DOHH2 (cell line): Measurements from ENCODE around the gene GALNT18.

ENCODE experiments used
- H3F3A ChIP-seq: fragments of 200-600 bp; sonication (generic), shearing (Covaris generic); 2 replicates; pipeline ENCODE4 v1.6.0; 2016; ENCODE audit warnings: antibody characterized with exemption, mild to moderate bottlenecking; ENCODE audit not compliant: control insufficient read depth, insufficient read depth
- H3K27ac ChIP-seq: fragments of 200-600 bp; sonication (generic); 2 replicates; pipeline ENCODE4 v1.5.1; 2014; ENCODE audit warnings: low read depth, mild to moderate bottlenecking, low read length, moderate library complexity
- H3K27me3 ChIP-seq: fragments of 200-600 bp; sonication (generic); 2 replicates; pipeline ENCODE4 v1.6.1; 2014; ENCODE audit warnings: mild to moderate bottlenecking, low read length, mixed read lengths; ENCODE audit not compliant: control insufficient read depth
- H3K36me3 ChIP-seq: fragments of 200-600 bp; sonication (generic); 2 replicates; pipeline ENCODE4 v1.6.1; 2014; ENCODE audit warnings: mild to moderate bottlenecking, low read length, moderate library complexity, mixed read lengths; ENCODE audit not compliant: control insufficient read depth
- H3K4me1 ChIP-seq: fragments of 200-600 bp; sonication (generic); 2 replicates; pipeline ENCODE4 v1.6.1; 2014; ENCODE audit warnings: mild to moderate bottlenecking, low read length, mixed read lengths; ENCODE audit not compliant: control insufficient read depth
- H3K4me2 ChIP-seq: fragments of 200-600 bp; sonication (generic); 2 replicates; pipeline ENCODE4 v1.6.0; 2014; ENCODE audit warnings: mild to moderate bottlenecking, low read length, moderate library complexity
- H3K4me3 ChIP-seq: fragments of 200-600 bp; sonication (generic); 2 replicates; pipeline ENCODE4 v1.5.1; 2014; ENCODE audit warnings: mild to moderate bottlenecking, low read length, mixed read lengths
- H3K79me2 ChIP-seq: fragments of 200-600 bp; sonication (generic); 2 replicates; pipeline ENCODE4 v1.6.1; 2014; ENCODE audit warnings: mild to moderate bottlenecking, low read length, mixed read lengths; ENCODE audit not compliant: control insufficient read depth
- H3K9me2 ChIP-seq: fragments of 200-600 bp; sonication (generic); replicated peaks from 2 replicates; pipeline ENCODE4 v1.6.1; 2014; ENCODE audit warnings: mild to moderate bottlenecking, low read length, mixed read lengths; ENCODE audit not compliant: control insufficient read depth
- H3K9me3 ChIP-seq: fragments of 200-600 bp; sonication (generic); 2 replicates; pipeline ENCODE4 v1.6.1; 2014; ENCODE audit warnings: antibody characterized with exemption, low read length, mixed read lengths; ENCODE audit not compliant: control insufficient read depth, insufficient read depth
- H4K20me1 ChIP-seq: fragments of 200-600 bp; sonication (generic); 2 replicates; pipeline ENCODE4 v1.6.0; 2014; ENCODE audit warnings: low read depth, mild to moderate bottlenecking, antibody characterized with exemption, low read length, moderate library complexity; ENCODE audit not compliant: control insufficient read depth, insufficient read depth
- CTCF ChIP-seq: fragments of 200-600 bp; sonication (generic); IDR thresholded peaks from one replicate; pipeline ENCODE4 v1.5.1; 2014; ENCODE audit warnings: antibody characterized with exemption, mild to moderate bottlenecking, low read depth, low read length; ENCODE audit not compliant: poor library complexity, severe bottlenecking
- EZH2phosphoT487 ChIP-seq: fragments of 200-600 bp; sonication (generic); IDR thresholded peaks from 2 replicates; pipeline ENCODE4 v1.6.1; 2017; ENCODE audit warnings: borderline replicate concordance, mild to moderate bottlenecking, antibody characterized with exemption, low read length, moderate library complexity, mixed read lengths

The GALNT18 gene

DNA sequence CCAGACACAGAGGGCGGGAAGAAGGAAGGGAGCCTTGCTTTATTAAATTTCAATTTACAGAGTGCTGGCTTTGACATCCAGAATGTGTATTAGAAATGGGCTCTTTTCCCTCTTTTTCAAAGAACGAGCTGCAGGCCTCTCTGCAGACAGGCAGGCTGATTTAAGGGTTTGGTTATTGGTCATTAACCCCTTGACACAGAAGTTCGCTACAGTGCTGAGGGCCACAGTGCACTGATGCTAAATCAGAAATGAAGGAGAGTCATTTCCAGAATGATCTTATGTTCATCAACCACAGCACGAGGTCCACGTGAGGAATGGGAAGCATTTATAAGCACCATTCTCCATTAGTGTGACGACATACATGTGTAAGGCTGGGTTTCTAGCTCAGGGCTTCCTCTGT, 320.6 kb downstream of the GALNT18 start:
- Histone ChIP-seq H3K27me3 (peaks cover 8% of the 10 kb centered on the region; the same call in 1 of the 2 replicates), H3K9me3 (no peaks in the 10 kb centered on the region), H3K4me3 (no peak overlapping the region), H3K4me2 (no peak overlapping the region), H3K27ac (no peak overlapping the region), H3K36me3 (no peaks in the 10 kb centered on the region), H4K20me1 (no peaks in the 10 kb centered on the region), H3K9me2 (no peaks in the 10 kb centered on the region), H3K79me2 (no peaks in the 10 kb centered on the region), H3K4me1 (no peaks in the 10 kb centered on the region), H3F3A (no peaks in the 10 kb centered on the region)
- TF ChIP-seq CTCF (no peak), EZH2phosphoT487 (no peak)

GRCh38 chr11:11297578-11297977, 324.2 kb downstream of the GALNT18 start:
- TF ChIP-seq CTCF (no peak), EZH2phosphoT487 (no peak)
- Histone ChIP-seq H3K79me2 (no peaks in the 10 kb centered on the region), H3K4me1 (no peaks in the 10 kb centered on the region), H3K36me3 (no peaks in the 10 kb centered on the region), H3K9me3 (no peaks in the 10 kb centered on the region), H3K4me2 (no peak overlapping the region), H3K9me2 (no peaks in the 10 kb centered on the region), H3K4me3 (no peak overlapping the region), H3K27me3 (peaks cover 8% of the 10 kb centered on the region; the same call in 1 of the 2 replicates), H3F3A (no peaks in the 10 kb centered on the region), H3K27ac (no peak overlapping the region), H4K20me1 (no peaks in the 10 kb centered on the region)

DNA sequence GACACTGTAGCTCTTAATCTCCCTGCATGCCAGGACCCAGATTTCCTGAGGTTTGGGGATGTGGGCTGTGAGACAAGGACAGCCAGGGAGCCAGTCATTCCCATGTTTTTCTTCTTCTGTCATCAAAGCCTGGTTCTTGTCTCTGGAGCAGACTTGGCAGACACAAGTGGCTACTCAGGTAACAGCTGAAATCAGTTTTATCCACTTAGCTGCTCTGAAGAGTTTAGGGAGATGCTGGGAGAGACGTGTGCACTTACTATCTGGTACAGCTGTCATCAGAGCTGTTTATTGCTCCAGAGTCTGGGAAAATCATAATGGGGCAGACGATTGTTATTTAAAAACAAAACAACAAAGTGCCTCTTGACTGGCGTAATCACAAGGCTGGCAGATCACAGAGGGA, 325.4 kb downstream of the GALNT18 start:
- Histone ChIP-seq H3F3A (no peaks in the 10 kb centered on the region), H3K4me3 (no peak overlapping the region), H3K36me3 (no peaks in the 10 kb centered on the region), H3K27me3 (peaks cover 7% of the 10 kb centered on the region; the same call in 1 of the 2 replicates), H4K20me1 (no peaks in the 10 kb centered on the region), H3K9me2 (no peaks in the 10 kb centered on the region), H3K4me2 (no peak overlapping the region), H3K27ac (no peak overlapping the region), H3K9me3 (no peaks in the 10 kb centered on the region), H3K4me1 (no peaks in the 10 kb centered on the region), H3K79me2 (no peaks in the 10 kb centered on the region)
- no peak for TF ChIP-seq EZH2phosphoT487
- TF ChIP-seq CTCF = no peak

DNA sequence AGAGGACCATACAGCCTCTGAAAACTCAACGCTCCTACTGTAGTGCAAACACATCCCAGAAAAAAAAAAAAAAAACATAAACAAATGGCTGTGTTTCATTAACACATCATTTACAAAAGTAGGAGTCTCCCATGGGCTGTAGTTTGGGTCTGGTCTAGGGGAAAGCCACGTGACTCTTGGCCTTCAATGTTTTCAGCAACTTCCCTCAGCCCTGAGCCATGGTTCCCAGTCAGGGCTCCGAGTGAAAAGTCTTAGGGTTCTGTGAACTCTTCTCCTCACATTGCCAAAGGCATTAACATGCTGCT, 327.3 kb downstream of the GALNT18 start:
- no peaks in the 10 kb centered on the region for H3F3A ChIP-seq
- H3K4me1 ChIP-seq = no peaks in the 10 kb centered on the region
- H3K27ac ChIP-seq = no peak overlapping the region
- H3K36me3 ChIP-seq = no peaks in the 10 kb centered on the region
- H4K20me1 ChIP-seq = no peaks in the 10 kb centered on the region
- H3K79me2 ChIP-seq = no peaks in the 10 kb centered on the region
- no peaks in the 10 kb centered on the region for H3K9me2 ChIP-seq
- H3K9me3 ChIP-seq = no peaks in the 10 kb centered on the region
- H3K27me3 ChIP-seq = peaks cover 3% of the 10 kb centered on the region; the same call in 1 of the 2 replicates
- no peak overlapping the region for H3K4me2 ChIP-seq
- no peak overlapping the region for H3K4me3 ChIP-seq
- no peak for TF ChIP-seq CTCF
- no peak for TF ChIP-seq EZH2phosphoT487
